Central memory CD4-positive, alpha-beta T cell (primary cell): ENCODE measurements around the gene PCDHGA10.
"Not testable (repeated sequence)": the region's sequence is repeated elsewhere in the genome, so short reads cannot be mapped to it uniquely, and the experiment has no call there.

Experiments
- DNase-seq: peaks from one replicate; pipeline ENCODE4 v3.0.0; 2022
- total RNA-seq, 3 experiments: gene quantifications; one replicate each; lab custom pipeline; 2026; lab: John Stamatoyannopoulos, UW

PCDHGA10 gene
- 0.54 to 1.6 (median 0.96) reads per million in 3 experiments for total RNA-seq

GRCh38 chr5:141412854-141413539 is at the start of gene PCDHGA10:
TSS of gene PCDHGA10 (plus strand) at chr5:141412987. CDS start at chr5:141413176, 189 bp downstream.
- DNase-seq = peak; percentile 42

- no peak for DNase-seq
These were observed 48.7 kb upstream of the PCDHGA10 start, which contains the start of gene PCDHGA5 for GRCh38 chr5:141363952-141364660. TSS of gene PCDHGA5 (plus strand) at chr5:141364162. CDS start at chr5:141364331, 169 bp downstream.

- DNase-seq = no peak
These were observed 46.5 kb upstream of the PCDHGA10 start for GRCh38 chr5:141366016-141366896.

GRCh38 chr5:141369994-141370848 is 42.6 kb upstream of the PCDHGA10 start, which contains the start of gene PCDHGB3:
TSS of gene PCDHGB3 (plus strand) at chr5:141370242. CDS start at chr5:141370395, 153 bp downstream.
- peak; percentile 27 for DNase-seq

- DNase-seq = no peak
These were observed 41.0 kb upstream of the PCDHGA10 start for GRCh38 chr5:141371572-141372475.

GRCh38 chr5:141373673-141374317 is 39.0 kb upstream of the PCDHGA10 start, which contains the start of gene PCDHGA6:
TSS of gene PCDHGA6 (plus strand) at chr5:141373891. CDS start at chr5:141374084, 193 bp downstream.
- no peak for DNase-seq

- DNase-seq = no peak
These were observed 38.2 kb upstream of the PCDHGA10 start for GRCh38 chr5:141374627-141375026.

- DNase-seq = not testable (repeated sequence)
These were observed 37.2 kb upstream of the PCDHGA10 start for GRCh38 chr5:141375444-141376155.

GRCh38 chr5:141382469-141383294 is 30.1 kb upstream of the PCDHGA10 start, which contains the start of gene PCDHGA7:
TSS of gene PCDHGA7 (plus strand) at chr5:141382742. CDS start at chr5:141382900, 158 bp downstream.
- no peak for DNase-seq

- no peak for DNase-seq
These were observed 29.4 kb upstream of the PCDHGA10 start for GRCh38 chr5:141383345-141383744.

GRCh38 chr5:141384471-141385267 is 28.1 kb upstream of the PCDHGA10 start:
- no peak for DNase-seq

GRCh38 chr5:141387557-141388311 is 25.1 kb upstream of the PCDHGA10 start, which contains the start of gene PCDHGB4:
TSS of gene PCDHGB4 (plus strand) at chr5:141387698. CDS start at chr5:141387885, 187 bp downstream.
- not testable (repeated sequence) for DNase-seq

GRCh38 chr5:141388661-141389060 is 24.1 kb upstream of the PCDHGA10 start:
- DNase-seq = no peak

- no peak for DNase-seq
These were observed 23.4 kb upstream of the PCDHGA10 start for GRCh38 chr5:141389153-141390042.

GRCh38 chr5:141392429-141393198 is 20.2 kb upstream of the PCDHGA10 start, which contains the start of gene PCDHGA8:
TSS of gene PCDHGA8 (plus strand) at chr5:141392633. CDS start at chr5:141392814, 181 bp downstream.
- DNase-seq = no peak
